Ascending aorta (tissue), 2 donors: Measurements from ENCODE around the gene SPSB1. TPM values are rescaled to one million over a fixed set of nuclear protein-coding genes. Genes with fewer than 3 reads are reported as not detected.
A peak's percentile ranks its signal among the peaks of the same experiment; 100 is the strongest.

Source experiments
- DNase-seq, 2 donors: peaks; one replicate each; pipeline ENCODE4 v3.0.0-alpha.2; 2019; ENCODE audit warnings: low spot score in 2 of 2
- H3K27ac ChIP-seq, 2 donors: fragments of 200-600 bp; sonication (generic); one replicate each; pipeline ENCODE4 v1.5.1; 2016 to 2017; ENCODE audit warnings: mild to moderate bottlenecking in 1 of 2
- H3K27me3 ChIP-seq: fragments of 200-600 bp; sonication (generic); one replicate; pipeline ENCODE4 v1.5.1; 2017
- H3K36me3 ChIP-seq, 2 donors: fragments of 200-600 bp; sonication (generic); one replicate each; pipeline ENCODE4 v1.5.1; 2016
- H3K4me1 ChIP-seq, 2 donors: fragments of 200-600 bp; sonication (generic); one replicate each; pipeline ENCODE4 v1.5.1; 2016 to 2017; ENCODE audit warnings: mild to moderate bottlenecking in 1 of 2
- H3K4me3 ChIP-seq, 2 donors: fragments of 200-600 bp; sonication (generic); one replicate each; pipeline ENCODE4 v1.5.1; 2016 to 2017; ENCODE audit warnings: mild to moderate bottlenecking in 1 of 2
- H3K9me3 ChIP-seq, 2 donors: fragments of 200-600 bp; sonication (generic); one replicate each; pipeline ENCODE4 v1.5.1; 2016
- CTCF ChIP-seq, 3 experiments: fragments of 200-600 bp in 2 of 3; fragments of 450-650 bp in 1 of 3; sonication (generic) in 2 of 3; IDR thresholded peaks; one replicate each; pipeline ENCODE4 v1.5.1; 2016 to 2019; ENCODE audit warnings: antibody characterized with exemption in 3 of 3, mild to moderate bottlenecking in 1 of 3, moderate library complexity in 1 of 3
- intact Hi-C: fragments of 100-400 bp; cut with DNase I; formaldehyde crosslinking; loops from one replicate; pipeline ENCODE4 v1.15.1; 2023
- total RNA-seq: library from RNA; depleted of rRNA; stranded (reverse); fragments of >200 nt; gene quantifications from one replicate; pipeline ENCODE4 v1.1.0, GENCODE V29; 2016

SPSB1 gene
- total RNA-seq, 1 donor from 2014 or later: 64.9 TPM

- Histone ChIP-seq H3K27ac (no peak overlapping the region), H3K27me3 (no peaks in the 10 kb centered on the region), H3K36me3 (peaks cover 30 to 37% of the 10 kb centered on the region in 2 donors), H3K4me3 (no peak overlapping the region), H3K9me3 (no peaks in the 10 kb centered on the region), H3K4me1 (peaks cover 14 to 48% of the 10 kb centered on the region in 2 donors)
- no peak for DNase-seq
- intact Hi-C loops: no loop called here
- TF ChIP-seq CTCF (IDR thresholded peaks at IDR 0.05): no peak
Observed at GRCh38 chr1:9356829-9357466, 64.3 kb downstream of the SPSB1 start.

GRCh38 chr1:9357958-9358357 lies 65.3 kb downstream of the SPSB1 start:
- no peak for DNase-seq
- H3K4me1 ChIP-seq: peaks cover 17 to 48% of the 10 kb centered on the region in 2 donors
- H3K27ac ChIP-seq: no peak overlapping the region
- no peaks in the 10 kb centered on the region for H3K9me3 ChIP-seq
- intact Hi-C loops: no loop called here
- no peak for TF ChIP-seq CTCF (IDR thresholded peaks at IDR 0.05)
- no peaks in the 10 kb centered on the region for H3K27me3 ChIP-seq
- H3K36me3 ChIP-seq: peaks cover 30 to 37% of the 10 kb centered on the region in 2 donors
- no peak overlapping the region for H3K4me3 ChIP-seq

- Histone ChIP-seq H3K4me1 (peaks cover 17 to 32% of the 10 kb centered on the region in 2 donors), H3K4me3 (no peak overlapping the region), H3K27ac (peak overlapping the region; percentile 16 to 56), H3K27me3 (no peaks in the 10 kb centered on the region), H3K36me3 (peaks cover 30 to 34% of the 10 kb centered on the region in 2 donors), H3K9me3 (no peaks in the 10 kb centered on the region)
- DNase-seq: no peak
- TF ChIP-seq CTCF (IDR thresholded peaks at IDR 0.05): no peak
- intact Hi-C loops: no loop called here
Observed at GRCh38 chr1:9360371-9361064, 67.8 kb downstream of the SPSB1 start.

- H3K27ac ChIP-seq: peak overlapping the region; percentile 48 to 56
- DNase-seq: no peak
- H3K27me3 ChIP-seq: no peaks in the 10 kb centered on the region
- H3K4me3 ChIP-seq: no peak overlapping the region
- intact Hi-C loops: no loop called here
- H3K9me3 ChIP-seq: no peaks in the 10 kb centered on the region
- H3K4me1 ChIP-seq: peaks cover 17 to 36% of the 10 kb centered on the region in 2 donors
- H3K36me3 ChIP-seq: peaks cover 21 to 22% of the 10 kb centered on the region in 2 donors
- TF ChIP-seq CTCF (IDR thresholded peaks at IDR 0.05): no peak
Observed at GRCh38 chr1:9361630-9362260, 69.1 kb downstream of the SPSB1 start.

GRCh38 chr1:9362488-9362887 lies 69.8 kb downstream of the SPSB1 start:
- no peak for TF ChIP-seq CTCF (IDR thresholded peaks at IDR 0.05)
- DNase-seq: no peak
- Histone ChIP-seq H3K9me3 (no peaks in the 10 kb centered on the region), H3K4me3 (no peak overlapping the region), H3K36me3 (peaks cover 22 to 24% of the 10 kb centered on the region in 2 donors), H3K27me3 (no peaks in the 10 kb centered on the region), H3K4me1 (peaks cover 17 to 36% of the 10 kb centered on the region in 2 donors), H3K27ac (peak overlapping the region; percentile 43 to 56)
- intact Hi-C loops: no loop called here
